IMR-90 (cell line): Measurements from ENCODE around the gene LDHD. TPM values are rescaled to one million over a fixed set of nuclear protein-coding genes. Genes with fewer than 3 reads are reported as not detected.

ENCODE experiments used
- ATAC-seq: fragments of 200-7000 bp; cut with Tn5 transposase; 2 replicates; pipeline ENCODE4 v1.9.1; 2020; ENCODE audit warnings: low read depth, mild to moderate bottlenecking, moderate library complexity
- BruUV-seq: library from RNA; stranded (reverse); fragments of 400-500 nt; replicated peaks from 2 replicates; lab custom pipeline; 2021; lab: Mats Ljungman, UMichigan
- CTCF ChIA-PET: fragments of 300-600 bp; formaldehyde crosslinking; extraction: SDS; loops from one replicate; lab custom pipeline; 2021; ENCODE audit warnings: antibody characterized with exemption; lab: Yijun Ruan, JAX
- POLR2A ChIA-PET: fragments of 300-600 bp; sonication (Branson Sonifier 250); formaldehyde crosslinking; loops from one replicate; lab custom pipeline; 2022; ENCODE audit warnings: antibody characterized with exemption; ENCODE audit not compliant: unreplicated experiment; lab: Charles Lee
- DNase-seq: peaks from one replicate; pipeline ENCODE4 v3.0.0; 2013
- H2AFZ ChIP-seq: replicated peaks from 2 replicates; pipeline ENCODE3; 2013; ENCODE audit warnings: low read length, mild to moderate bottlenecking; ENCODE audit not compliant: poor library complexity
- H2AK5ac ChIP-seq: 2 replicates; pipeline ENCODE4 v1.6.1; 2013; ENCODE audit warnings: low read depth, low read length, inconsistent platforms
- H2AK9ac ChIP-seq: replicated peaks from 2 replicates; pipeline ENCODE3; 2013; ENCODE audit warnings: mild to moderate bottlenecking, low read depth, low read length, moderate library complexity; ENCODE audit not compliant: poor library complexity
- H2BK120ac ChIP-seq: 2 replicates; pipeline ENCODE4 v1.6.1; 2013; ENCODE audit warnings: low read depth, low read length, inconsistent platforms
- H2BK15ac ChIP-seq: 3 replicates; pipeline ENCODE4 v1.6.1; 2013; ENCODE audit warnings: low read depth, low read length, inconsistent platforms
- H2BK20ac ChIP-seq: 2 replicates; pipeline ENCODE4 v1.6.1; 2013; ENCODE audit warnings: low read depth, mild to moderate bottlenecking, inconsistent platforms, low read length, moderate library complexity
- H2BK5ac ChIP-seq: 2 replicates; pipeline ENCODE4 v1.6.1; 2013; ENCODE audit warnings: mild to moderate bottlenecking, low read depth, low read length, inconsistent platforms; ENCODE audit not compliant: poor library complexity, severe bottlenecking
- H3K14ac ChIP-seq: replicated peaks from 2 replicates; pipeline ENCODE4 v1.6.1; 2013; ENCODE audit warnings: low read depth, low read length, inconsistent platforms
- H3K18ac ChIP-seq: 2 replicates; pipeline ENCODE4 v1.6.1; 2013; ENCODE audit warnings: low read depth, low read length, control low read depth
- H3K23ac ChIP-seq: 2 replicates; pipeline ENCODE4 v1.6.1; 2013; ENCODE audit warnings: low read depth, low read length, inconsistent platforms
- H3K27ac ChIP-seq: 2 replicates; pipeline ENCODE4 v1.5.1; 2013; ENCODE audit warnings: mild to moderate bottlenecking, control low read depth, low read length; ENCODE audit not compliant: insufficient read depth
- H3K27me3 ChIP-seq: 2 replicates; pipeline ENCODE4 v1.6.1; 2013; ENCODE audit warnings: low read length; ENCODE audit not compliant: control insufficient read depth, insufficient read depth
- H3K36me3 ChIP-seq: 2 replicates; pipeline ENCODE4 v1.6.1; 2013; ENCODE audit warnings: low read length, mixed read lengths; ENCODE audit not compliant: control insufficient read depth, insufficient read depth
- H3K4ac ChIP-seq: 2 replicates; pipeline ENCODE4 v1.6.1; 2013; ENCODE audit warnings: low read depth, low read length, inconsistent platforms
- H3K4me1 ChIP-seq: 2 replicates; pipeline ENCODE4 v1.6.1; 2013; ENCODE audit warnings: low read length, mixed read lengths; ENCODE audit not compliant: control insufficient read depth, insufficient read depth
- H3K4me2 ChIP-seq: 2 replicates; pipeline ENCODE4 v1.6.1; 2013; ENCODE audit warnings: low read depth, mild to moderate bottlenecking, control low read depth, low read length, moderate library complexity
- H3K4me3 ChIP-seq: 2 replicates; pipeline ENCODE4 v1.5.1; 2013; ENCODE audit warnings: low read depth, mild to moderate bottlenecking, control low read depth, low read length, moderate library complexity; ENCODE audit not compliant: insufficient read depth
- H3K56ac ChIP-seq: 2 replicates; pipeline ENCODE4 v1.6.1; 2013; ENCODE audit warnings: low read length, inconsistent platforms; ENCODE audit not compliant: insufficient read depth; ENCODE audit errors: extremely low read depth
- H3K79me1 ChIP-seq, 2 experiments: 2 replicates each; pipeline ENCODE4 v1.6.1; 2013; ENCODE audit warnings: low read length in 2 of 2, inconsistent platforms in 1 of 2, low read depth in 1 of 2
- H3K9ac ChIP-seq: 2 replicates; pipeline ENCODE4 v1.6.1; 2013; ENCODE audit warnings: low read depth, low read length, control low read depth
- H3K9me1 ChIP-seq: 2 replicates; pipeline ENCODE4 v1.6.1; 2013; ENCODE audit warnings: low read length, inconsistent platforms; ENCODE audit not compliant: insufficient read depth
- H3K9me3 ChIP-seq: 2 replicates; pipeline ENCODE4 v1.6.1; 2013; ENCODE audit warnings: low read length; ENCODE audit not compliant: control insufficient read depth, insufficient read depth
- H4K20me1 ChIP-seq: 2 replicates; pipeline ENCODE4 v1.6.1; 2013; ENCODE audit warnings: low read length, inconsistent platforms; ENCODE audit not compliant: insufficient read depth
- H4K5ac ChIP-seq: 2 replicates; pipeline ENCODE4 v1.6.1; 2013; ENCODE audit warnings: mild to moderate bottlenecking, low read depth, low read length, control low read depth
- H4K8ac ChIP-seq, 2 experiments: 2 replicates each; pipeline ENCODE4 v1.6.1; 2013; ENCODE audit warnings: low read depth in 2 of 2, low read length in 2 of 2, control low read depth in 1 of 2, inconsistent platforms in 1 of 2
- H4K91ac ChIP-seq: 2 replicates; pipeline ENCODE4 v1.6.1; 2013; ENCODE audit warnings: low read depth, low read length, inconsistent platforms; ENCODE audit not compliant: insufficient read depth
- BHLHE40 ChIP-seq: fragments of 150-350 bp; IDR thresholded peaks from 2 replicates; pipeline ENCODE4 v1.6.1; 2016; ENCODE audit warnings: mild to moderate bottlenecking, low read depth, low read length
- CEBPB ChIP-seq: IDR thresholded peaks from 2 replicates; pipeline ENCODE4 v1.6.1; 2012; ENCODE audit warnings: low read depth, low read length, improper control_type of control experiment
- CHD1 ChIP-seq: IDR thresholded peaks from 2 replicates; pipeline ENCODE4 v1.6.1; 2012; ENCODE audit warnings: low read depth, low read length, improper control_type of control experiment
- ELK1 ChIP-seq: fragments of 150-350 bp; IDR thresholded peaks from 2 replicates; pipeline ENCODE4 v1.6.1; 2016; ENCODE audit warnings: low read depth, mild to moderate bottlenecking, low read length, moderate library complexity, borderline replicate concordance
- FOS ChIP-seq: fragments of 150-350 bp; IDR thresholded peaks from 2 replicates; pipeline ENCODE4 v1.6.1; 2016; ENCODE audit warnings: low read depth, low read length
- MAFK ChIP-seq: IDR thresholded peaks from 2 replicates; pipeline ENCODE4 v1.6.1; 2012; ENCODE audit warnings: low read depth, low read length, improper control_type of control experiment
- MAZ ChIP-seq: IDR thresholded peaks from 2 replicates; pipeline ENCODE4 v1.6.1; 2012; ENCODE audit warnings: low read depth, mild to moderate bottlenecking, low read length, improper control_type of control experiment, moderate library complexity, borderline replicate concordance
- MXI1 ChIP-seq: IDR thresholded peaks from 2 replicates; pipeline ENCODE4 v1.6.1; 2012; ENCODE audit warnings: low read depth, mild to moderate bottlenecking, low read length, moderate library complexity, borderline replicate concordance
- NFE2L2 ChIP-seq: fragments of 150-350 bp; IDR thresholded peaks from 2 replicates; pipeline ENCODE4 v1.6.1; 2016; ENCODE audit warnings: low read depth, mild to moderate bottlenecking, low read length
- POLR2A ChIP-seq: IDR thresholded peaks from 2 replicates; pipeline ENCODE4 v1.6.1; 2012; ENCODE audit warnings: mild to moderate bottlenecking, low read depth, low read length
- RAD21 ChIP-seq: IDR thresholded peaks from 2 replicates; pipeline ENCODE4 v1.6.1; 2012; ENCODE audit warnings: low read length, improper control_type of control experiment
- RCOR1 ChIP-seq: IDR thresholded peaks from 2 replicates; pipeline ENCODE4 v1.6.1; 2012; ENCODE audit warnings: mild to moderate bottlenecking, low read length, improper control_type of control experiment; ENCODE audit not compliant: insufficient replicate concordance
- RFX5 ChIP-seq: IDR thresholded peaks from 2 replicates; pipeline ENCODE4 v1.8.0; 2012; ENCODE audit warnings: low read depth, mild to moderate bottlenecking, low read length, moderate library complexity
- SMC3 ChIP-seq: fragments of 150-350 bp; IDR thresholded peaks from 2 replicates; pipeline ENCODE4 v1.6.1; 2016; ENCODE audit warnings: low read depth, mild to moderate bottlenecking, antibody characterized with exemption, low read length, moderate library complexity
- WGBS, 2 experiments: methylation state at CpG; one replicate each; pipeline versions ENCODE4 v1.1.5 to v1.1.7; 2013; ENCODE audit warnings: missing lambda C conversion rate in 2 of 2; ENCODE audit not compliant: insufficient read length in 1 of 2; ENCODE audit errors: extremely low coverage in 2 of 2; 5-methylcytosine and 5-hydroxymethylcytosine counted together
- dilution Hi-C: fragments of 300-500 bp; cut with HindIII; formaldehyde crosslinking; loops from one replicate; pipeline ENCODE4 v1.14.3; 2018; ENCODE audit warnings: low sequenced_read_pairs; ENCODE audit not compliant: unreplicated experiment
- in situ Hi-C: fragments of 300-500 bp; cut with MboI; formaldehyde crosslinking; loops from 3 replicates; pipeline ENCODE4 v1.14.3; 2019; ENCODE audit warnings: low sequenced_read_pairs, inconsistent platforms, mixed read lengths
- intact Hi-C: fragments of 100-400 bp; cut with micrococcal nuclease; formaldehyde crosslinking; loops from 2 replicates; pipeline ENCODE4 v1.10.0; 2022
- polyA plus RNA-seq, 3 experiments: library from polyadenylated mRNA; depleted of rRNA; stranded (reverse); fragments of >200 nt; gene quantifications; 2 replicates each; pipeline ENCODE4 v1.2.3, GENCODE V29; 2012; ENCODE audit warnings: low replicate concordance in 1 of 3
- total RNA-seq: library from RNA; depleted of rRNA; stranded (reverse); fragments of >200 nt; gene quantifications from 2 replicates; pipeline ENCODE4 v1.2.3, GENCODE V29; 2012
- TF ChIP-seq, protein P1 (sequence below): conservative IDR thresholded peaks from 2 replicates; pipeline ENCODE4 v1.5.1; 2012; ENCODE audit warnings: mild to moderate bottlenecking, low read depth, low read length, improper control_type of control experiment
- TF ChIP-seq, protein P2 (sequence below): fragments of 150-350 bp; IDR thresholded peaks from 2 replicates; pipeline ENCODE4 v1.6.1; 2017; ENCODE audit warnings: mild to moderate bottlenecking, antibody characterized with exemption, low read length, low read depth

LDHD gene
- total and polyA plus RNA-seq, 2 of the 4 experiments (the other 2 are of a cell fraction), result under 0.01 to 0.26 TPM

DNA sequence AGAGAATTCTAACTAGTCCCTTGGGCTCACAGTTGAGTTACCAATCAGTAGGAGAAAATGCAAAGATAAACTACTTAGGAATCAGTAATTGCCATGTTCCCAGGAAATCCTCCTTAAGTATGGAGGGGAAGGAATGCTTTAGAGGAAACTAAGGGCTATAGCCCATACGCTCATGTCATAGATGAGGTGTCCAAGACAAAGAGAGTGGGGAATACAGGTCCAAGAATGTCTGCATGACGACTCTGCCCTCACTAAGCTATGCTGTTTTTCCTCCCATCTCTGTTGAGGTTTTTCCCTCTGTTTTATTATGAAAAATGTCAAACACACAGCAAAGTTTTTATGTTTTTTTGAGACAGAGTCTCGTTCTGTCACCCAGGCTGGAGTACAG lies 16.0 kb downstream of the LDHD start:
- CTCF ChIA-PET, result no interaction called here
- no peak overlapping the region for H3K4me2 ChIP-seq
- no peak overlapping the region for H4K8ac ChIP-seq
- H4K5ac ChIP-seq, result no peak overlapping the region
- POLR2A ChIA-PET, result no interaction called here
- H2BK20ac ChIP-seq, result no peak overlapping the region
- intact Hi-C loops (no loop called here), in situ Hi-C loops (no loop called here), dilution Hi-C loops (no loop called here)
- H3K18ac ChIP-seq, result no peak overlapping the region
- H3K14ac ChIP-seq, result peak overlapping the region; percentile 65; the same call in 1 of the 2 replicates
- peaks cover 18% of the 10 kb centered on the region for H3K4me1 ChIP-seq
- H2BK120ac ChIP-seq, result no peak overlapping the region
- peaks cover 22% of the 10 kb centered on the region for H3K9me1 ChIP-seq
- no peaks in the 10 kb centered on the region for H3K27me3 ChIP-seq
- no peak overlapping the region for H4K91ac ChIP-seq
- no TSS peak for BruUV-seq
- H3K36me3 ChIP-seq, result no peaks in the 10 kb centered on the region
- TF ChIP-seq POLR2A, result no peak
- TF ChIP-seq CHD1, result no peak
- no peak for TF ChIP-seq ELK1
- TF ChIP-seq RAD21, result no peak
- TF ChIP-seq MXI1, result no peak
- no peak for TF ChIP-seq NFE2L2
- no peak for TF ChIP-seq MAZ
- TF ChIP-seq MAFK, result no peak
- TF ChIP-seq CEBPB, result no peak
- no peak for TF ChIP-seq SMC3
- TF ChIP-seq RFX5, result no peak
- no peak for TF ChIP-seq BHLHE40
- no peak for TF ChIP-seq RCOR1
- TF ChIP-seq, protein P1, sequence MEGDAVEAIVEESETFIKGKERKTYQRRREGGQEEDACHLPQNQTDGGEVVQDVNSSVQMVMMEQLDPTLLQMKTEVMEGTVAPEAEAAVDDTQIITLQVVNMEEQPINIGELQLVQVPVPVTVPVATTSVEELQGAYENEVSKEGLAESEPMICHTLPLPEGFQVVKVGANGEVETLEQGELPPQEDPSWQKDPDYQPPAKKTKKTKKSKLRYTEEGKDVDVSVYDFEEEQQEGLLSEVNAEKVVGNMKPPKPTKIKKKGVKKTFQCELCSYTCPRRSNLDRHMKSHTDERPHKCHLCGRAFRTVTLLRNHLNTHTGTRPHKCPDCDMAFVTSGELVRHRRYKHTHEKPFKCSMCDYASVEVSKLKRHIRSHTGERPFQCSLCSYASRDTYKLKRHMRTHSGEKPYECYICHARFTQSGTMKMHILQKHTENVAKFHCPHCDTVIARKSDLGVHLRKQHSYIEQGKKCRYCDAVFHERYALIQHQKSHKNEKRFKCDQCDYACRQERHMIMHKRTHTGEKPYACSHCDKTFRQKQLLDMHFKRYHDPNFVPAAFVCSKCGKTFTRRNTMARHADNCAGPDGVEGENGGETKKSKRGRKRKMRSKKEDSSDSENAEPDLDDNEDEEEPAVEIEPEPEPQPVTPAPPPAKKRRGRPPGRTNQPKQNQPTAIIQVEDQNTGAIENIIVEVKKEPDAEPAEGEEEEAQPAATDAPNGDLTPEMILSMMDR, result no peak
- no peak for TF ChIP-seq FOS
- TF ChIP-seq, protein P2, sequence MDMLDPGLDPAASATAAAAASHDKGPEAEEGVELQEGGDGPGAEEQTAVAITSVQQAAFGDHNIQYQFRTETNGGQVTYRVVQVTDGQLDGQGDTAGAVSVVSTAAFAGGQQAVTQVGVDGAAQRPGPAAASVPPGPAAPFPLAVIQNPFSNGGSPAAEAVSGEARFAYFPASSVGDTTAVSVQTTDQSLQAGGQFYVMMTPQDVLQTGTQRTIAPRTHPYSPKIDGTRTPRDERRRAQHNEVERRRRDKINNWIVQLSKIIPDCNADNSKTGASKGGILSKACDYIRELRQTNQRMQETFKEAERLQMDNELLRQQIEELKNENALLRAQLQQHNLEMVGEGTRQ, result no peak
- peak overlapping the region; percentile 57; the same call in 1 of the 2 replicates for H3K4ac ChIP-seq
- H2BK5ac ChIP-seq, result no peak overlapping the region
- peaks cover 16 to 48% of the 10 kb centered on the region in 2 experiments for H3K79me1 ChIP-seq
- H3K9ac ChIP-seq, result no peak overlapping the region
- no CpG with 5 or more reads among the region's 3 CpGs for WGBS, 2 experiments
- ATAC-seq (no peak), DNase-seq (no peak)
- H3K27ac ChIP-seq, result no peak overlapping the region
- H2AFZ ChIP-seq, result peak overlapping the region; percentile 46
- 0 out of 2 replicates have a peak overlapping the region, but pooled peaks have one; percentile 14 for H3K23ac ChIP-seq
- peak overlapping the region; percentile 86 for H2AK9ac ChIP-seq
- no peak overlapping the region for H3K56ac ChIP-seq
- no peaks in the 10 kb centered on the region for H3K9me3 ChIP-seq
- H2BK15ac ChIP-seq, result no peak overlapping the region
- H4K20me1 ChIP-seq, result no peaks in the 10 kb centered on the region
- no peak overlapping the region for H2AK5ac ChIP-seq
- no peak overlapping the region for H3K4me3 ChIP-seq
